Fibroblast of skin of right quadriceps (primary cell): Measurements from ENCODE around the gene CSF1R.

ENCODE experiments used
- DNase-seq: peaks from one replicate; pipeline ENCODE4 v3.0.0-alpha.2; 2013

Gene CSF1R

GRCh38 chr5:150069672-150070627 is 16.4 kb downstream of the CSF1R start:
- DNase-seq, result no peak

- no peak for DNase-seq
These were observed 17.3 kb downstream of the CSF1R start for GRCh38 chr5:150068961-150069645.

GRCh38 chr5:150068472-150068871 is 17.9 kb downstream of the CSF1R start:
- no peak for DNase-seq

- no peak for DNase-seq
These were observed 18.3 kb downstream of the CSF1R start for GRCh38 chr5:150068071-150068470.

GRCh38 chr5:150067405-150067960 is 18.9 kb downstream of the CSF1R start:
- DNase-seq, result no peak

GRCh38 chr5:150066901-150067396 is 19.4 kb downstream of the CSF1R start:
- DNase-seq, result peak; percentile 66

- no peak for DNase-seq
These were observed 19.9 kb downstream of the CSF1R start for GRCh38 chr5:150066436-150066835.

- peak; percentile 32 for DNase-seq
These were observed 20.5 kb downstream of the CSF1R start for GRCh38 chr5:150065886-150066285.

- no peak for DNase-seq
These were observed 21.0 kb downstream of the CSF1R start for GRCh38 chr5:150065346-150065745.

- DNase-seq, result no peak
These were observed 21.6 kb downstream of the CSF1R start for GRCh38 chr5:150064681-150065220.

- DNase-seq, result no peak
These were observed 22.7 kb downstream of the CSF1R start for GRCh38 chr5:150063638-150064037.

GRCh38 chr5:150062216-150062922 is 24.0 kb downstream of the CSF1R start:
- no peak for DNase-seq

GRCh38 chr5:150061538-150061995 is 24.8 kb downstream of the CSF1R start:
- no peak for DNase-seq

GRCh38 chr5:150060471-150060870 is 25.9 kb downstream of the CSF1R start:
- no peak for DNase-seq

- no peak for DNase-seq
These were observed 26.7 kb downstream of the CSF1R start for GRCh38 chr5:150059623-150060022.

- DNase-seq, result peak; percentile 84
These were observed 27.8 kb downstream of the CSF1R start for GRCh38 chr5:150058480-150059126.

GRCh38 chr5:150057996-150058395 is 28.4 kb downstream of the CSF1R start:
- peak; percentile 32 for DNase-seq

GRCh38 chr5:150057511-150057910 is 28.8 kb downstream of the CSF1R start:
- DNase-seq, result no peak

- DNase-seq, result no peak
These were observed 29.3 kb downstream of the CSF1R start for GRCh38 chr5:150057052-150057451.

- no peak for DNase-seq
These were observed 30.3 kb downstream of the CSF1R start for GRCh38 chr5:150056075-150056443.

GRCh38 chr5:150055326-150056074 is 30.9 kb downstream of the CSF1R start:
- no peak for DNase-seq
